Measurements from ENCODE around the gene AIFM2. TPM values are rescaled to one million over a fixed set of nuclear protein-coding genes. Genes with fewer than 3 reads are reported as not detected.

Gene AIFM2
- total and polyA plus RNA-seq, 9 of the 15 experiments (the other 6 are each of a cell fraction or from before 2014, with no cell fraction given): 2.7 to 14.1 (median 9.2) TPM

GRCh38 chr10:70115948-70116682, 16.5 kb downstream of the AIFM2 start (continued):
- TF ChIP-seq, protein P1, sequence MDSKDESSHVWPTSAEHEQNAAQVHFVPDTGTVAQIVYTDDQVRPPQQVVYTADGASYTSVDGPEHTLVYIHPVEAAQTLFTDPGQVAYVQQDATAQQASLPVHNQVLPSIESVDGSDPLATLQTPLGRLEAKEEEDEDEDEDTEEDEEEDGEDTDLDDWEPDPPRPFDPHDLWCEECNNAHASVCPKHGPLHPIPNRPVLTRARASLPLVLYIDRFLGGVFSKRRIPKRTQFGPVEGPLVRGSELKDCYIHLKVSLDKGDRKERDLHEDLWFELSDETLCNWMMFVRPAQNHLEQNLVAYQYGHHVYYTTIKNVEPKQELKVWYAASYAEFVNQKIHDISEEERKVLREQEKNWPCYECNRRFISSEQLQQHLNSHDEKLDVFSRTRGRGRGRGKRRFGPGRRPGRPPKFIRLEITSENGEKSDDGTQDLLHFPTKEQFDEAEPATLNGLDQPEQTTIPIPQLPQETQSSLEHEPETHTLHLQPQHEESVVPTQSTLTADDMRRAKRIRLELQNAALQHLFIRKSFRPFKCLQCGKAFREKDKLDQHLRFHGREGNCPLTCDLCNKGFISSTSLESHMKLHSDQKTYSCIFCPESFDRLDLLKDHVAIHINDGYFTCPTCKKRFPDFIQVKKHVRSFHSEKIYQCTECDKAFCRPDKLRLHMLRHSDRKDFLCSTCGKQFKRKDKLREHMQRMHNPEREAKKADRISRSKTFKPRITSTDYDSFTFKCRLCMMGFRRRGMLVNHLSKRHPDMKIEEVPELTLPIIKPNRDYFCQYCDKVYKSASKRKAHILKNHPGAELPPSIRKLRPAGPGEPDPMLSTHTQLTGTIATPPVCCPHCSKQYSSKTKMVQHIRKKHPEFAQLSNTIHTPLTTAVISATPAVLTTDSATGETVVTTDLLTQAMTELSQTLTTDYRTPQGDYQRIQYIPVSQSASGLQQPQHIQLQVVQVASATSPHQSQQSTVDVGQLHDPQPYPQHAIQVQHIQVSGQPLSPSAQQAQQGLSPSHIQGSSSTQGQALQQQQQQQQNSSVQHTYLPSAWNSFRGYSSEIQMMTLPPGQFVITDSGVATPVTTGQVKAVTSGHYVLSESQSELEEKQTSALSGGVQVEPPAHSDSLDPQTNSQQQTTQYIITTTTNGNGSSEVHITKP (IDR thresholded peaks at IDR 0.05; ENCODE audit: partially characterized antibody): peak; percentile 9
- TF ChIP-seq, protein P2, sequence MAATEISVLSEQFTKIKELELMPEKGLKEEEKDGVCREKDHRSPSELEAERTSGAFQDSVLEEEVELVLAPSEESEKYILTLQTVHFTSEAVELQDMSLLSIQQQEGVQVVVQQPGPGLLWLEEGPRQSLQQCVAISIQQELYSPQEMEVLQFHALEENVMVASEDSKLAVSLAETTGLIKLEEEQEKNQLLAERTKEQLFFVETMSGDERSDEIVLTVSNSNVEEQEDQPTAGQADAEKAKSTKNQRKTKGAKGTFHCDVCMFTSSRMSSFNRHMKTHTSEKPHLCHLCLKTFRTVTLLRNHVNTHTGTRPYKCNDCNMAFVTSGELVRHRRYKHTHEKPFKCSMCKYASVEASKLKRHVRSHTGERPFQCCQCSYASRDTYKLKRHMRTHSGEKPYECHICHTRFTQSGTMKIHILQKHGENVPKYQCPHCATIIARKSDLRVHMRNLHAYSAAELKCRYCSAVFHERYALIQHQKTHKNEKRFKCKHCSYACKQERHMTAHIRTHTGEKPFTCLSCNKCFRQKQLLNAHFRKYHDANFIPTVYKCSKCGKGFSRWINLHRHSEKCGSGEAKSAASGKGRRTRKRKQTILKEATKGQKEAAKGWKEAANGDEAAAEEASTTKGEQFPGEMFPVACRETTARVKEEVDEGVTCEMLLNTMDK (IDR thresholded peaks at IDR 0.05; ENCODE audit: borderline replicate concordance, insufficient read depth, low read depth, low read length, poor library complexity, severe bottlenecking): peak; percentile 62
- TF ChIP-seq, protein P3, sequence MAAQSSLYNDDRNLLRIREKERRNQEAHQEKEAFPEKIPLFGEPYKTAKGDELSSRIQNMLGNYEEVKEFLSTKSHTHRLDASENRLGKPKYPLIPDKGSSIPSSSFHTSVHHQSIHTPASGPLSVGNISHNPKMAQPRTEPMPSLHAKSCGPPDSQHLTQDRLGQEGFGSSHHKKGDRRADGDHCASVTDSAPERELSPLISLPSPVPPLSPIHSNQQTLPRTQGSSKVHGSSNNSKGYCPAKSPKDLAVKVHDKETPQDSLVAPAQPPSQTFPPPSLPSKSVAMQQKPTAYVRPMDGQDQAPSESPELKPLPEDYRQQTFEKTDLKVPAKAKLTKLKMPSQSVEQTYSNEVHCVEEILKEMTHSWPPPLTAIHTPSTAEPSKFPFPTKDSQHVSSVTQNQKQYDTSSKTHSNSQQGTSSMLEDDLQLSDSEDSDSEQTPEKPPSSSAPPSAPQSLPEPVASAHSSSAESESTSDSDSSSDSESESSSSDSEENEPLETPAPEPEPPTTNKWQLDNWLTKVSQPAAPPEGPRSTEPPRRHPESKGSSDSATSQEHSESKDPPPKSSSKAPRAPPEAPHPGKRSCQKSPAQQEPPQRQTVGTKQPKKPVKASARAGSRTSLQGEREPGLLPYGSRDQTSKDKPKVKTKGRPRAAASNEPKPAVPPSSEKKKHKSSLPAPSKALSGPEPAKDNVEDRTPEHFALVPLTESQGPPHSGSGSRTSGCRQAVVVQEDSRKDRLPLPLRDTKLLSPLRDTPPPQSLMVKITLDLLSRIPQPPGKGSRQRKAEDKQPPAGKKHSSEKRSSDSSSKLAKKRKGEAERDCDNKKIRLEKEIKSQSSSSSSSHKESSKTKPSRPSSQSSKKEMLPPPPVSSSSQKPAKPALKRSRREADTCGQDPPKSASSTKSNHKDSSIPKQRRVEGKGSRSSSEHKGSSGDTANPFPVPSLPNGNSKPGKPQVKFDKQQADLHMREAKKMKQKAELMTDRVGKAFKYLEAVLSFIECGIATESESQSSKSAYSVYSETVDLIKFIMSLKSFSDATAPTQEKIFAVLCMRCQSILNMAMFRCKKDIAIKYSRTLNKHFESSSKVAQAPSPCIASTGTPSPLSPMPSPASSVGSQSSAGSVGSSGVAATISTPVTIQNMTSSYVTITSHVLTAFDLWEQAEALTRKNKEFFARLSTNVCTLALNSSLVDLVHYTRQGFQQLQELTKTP (IDR thresholded peaks at IDR 0.05; ENCODE audit: low read depth in 1 of 2, partially characterized antibody in 2 of 2): no peak
- TF ChIP-seq GMEB1 (CRISPR knock-in tag; IDR thresholded peaks at IDR 0.05) (no peak), BDP1 (IDR thresholded peaks at IDR 0.05; ENCODE audit: insufficient read depth, insufficient read length) (no peak), THRAP3 (IDR thresholded peaks at IDR 0.05; ENCODE audit: borderline replicate concordance) (no peak), XRCC5 (IDR thresholded peaks at IDR 0.05; ENCODE audit: low read depth, low read length) (peak; percentile 41; the same call in 1 of the 2 replicates), CTBP1 (IDR thresholded peaks at IDR 0.05; ENCODE audit: borderline replicate concordance) (0 out of 2 replicates have a peak, but pooled peaks have one; percentile 28), ZNF830 (CRISPR knock-in tag; IDR thresholded peaks at IDR 0.05) (no peak), BRF1 (IDR thresholded peaks at IDR 0.05; ENCODE audit: borderline replicate concordance, extremely low read depth, insufficient read length) (no peak), KLF16 (IDR thresholded peaks at IDR 0.05) (0 out of 2 replicates have a peak, but pooled peaks have one; percentile 27), HNRNPLL (IDR thresholded peaks at IDR 0.05; ENCODE audit: low read depth, low read length, poor library complexity, severe bottlenecking) (no peak), ESRRB (CRISPR knock-in tag; IDR thresholded peaks at IDR 0.05; ENCODE audit: borderline replicate concordance) (no peak), PCBP2 (IDR thresholded peaks at IDR 0.05; ENCODE audit: low read depth, low read length, poor library complexity, severe bottlenecking) (no peak)
